ENCODE results near the gene LRRC15.
A peak's percentile ranks its signal among the peaks of the same experiment; 100 is the strongest.

Gene LRRC15

DNA sequence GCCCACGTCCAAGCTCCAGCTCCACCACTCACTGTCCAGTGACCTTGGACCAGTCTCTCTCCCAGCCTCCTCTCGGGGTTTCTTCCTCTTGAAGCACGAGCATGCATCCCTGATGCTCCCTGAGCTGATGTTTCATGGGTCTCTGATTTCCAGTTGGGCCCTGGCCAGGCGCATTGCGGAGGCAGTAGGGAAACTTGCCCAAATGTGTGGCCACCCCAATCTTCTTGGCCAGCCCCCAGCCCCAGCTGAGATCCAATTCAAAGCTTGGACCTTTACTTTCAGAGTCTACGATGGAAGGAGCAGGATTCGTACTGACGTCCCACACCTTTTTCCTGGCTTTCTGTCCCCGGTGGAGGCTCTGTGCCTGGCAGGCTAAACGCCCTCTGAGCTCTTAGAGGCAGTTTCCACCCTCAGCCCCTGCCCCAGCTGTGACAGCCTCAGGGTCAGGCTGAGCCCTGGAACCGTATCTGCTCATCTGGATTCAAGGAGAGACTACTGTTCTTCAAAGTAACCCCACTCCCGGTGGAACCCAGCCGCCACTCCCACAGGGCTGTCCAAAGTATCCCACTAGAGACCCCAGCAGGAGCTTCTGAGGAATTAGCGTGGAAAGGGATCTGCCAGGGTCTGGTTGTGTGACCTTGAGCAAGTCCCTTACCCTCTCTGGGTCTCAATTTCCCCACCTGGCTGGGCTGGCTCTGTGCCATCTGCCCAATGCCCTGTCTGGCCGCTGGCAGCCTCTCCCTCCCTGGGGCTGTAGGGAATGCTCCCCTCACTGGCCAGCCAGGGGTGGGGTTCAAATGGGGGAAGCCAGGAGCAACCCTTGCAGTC lies 55.8 kb downstream of the LRRC15 start:
- no peak for DNase-seq

DNA sequence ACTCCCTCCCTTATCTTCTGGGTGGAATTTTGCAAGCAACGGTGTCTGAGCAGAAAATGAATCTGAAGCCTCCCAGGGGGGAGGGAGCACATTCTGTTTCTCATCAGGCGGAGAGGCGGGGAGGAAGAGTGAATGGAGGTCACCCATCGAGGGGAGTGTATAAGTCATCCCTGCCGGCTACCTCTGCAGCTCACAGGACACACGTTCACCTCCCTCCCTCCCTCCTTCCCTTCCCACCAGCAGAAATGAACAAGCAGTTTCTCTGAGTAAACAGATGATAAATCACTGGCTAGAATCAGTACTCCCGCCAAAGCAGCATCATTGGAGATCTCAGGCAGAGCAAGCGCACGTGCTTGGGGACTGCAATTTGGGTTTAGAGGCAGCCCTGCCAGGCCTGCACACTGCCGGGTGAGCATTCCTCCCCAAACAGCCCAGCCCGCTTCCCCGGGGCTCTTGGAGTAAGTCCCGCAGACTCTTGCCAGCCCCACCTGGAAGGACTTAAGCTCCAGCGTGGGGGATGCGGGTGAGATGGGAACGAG lies 56.7 kb downstream of the LRRC15 start:
- no peak for DNase-seq

DNA sequence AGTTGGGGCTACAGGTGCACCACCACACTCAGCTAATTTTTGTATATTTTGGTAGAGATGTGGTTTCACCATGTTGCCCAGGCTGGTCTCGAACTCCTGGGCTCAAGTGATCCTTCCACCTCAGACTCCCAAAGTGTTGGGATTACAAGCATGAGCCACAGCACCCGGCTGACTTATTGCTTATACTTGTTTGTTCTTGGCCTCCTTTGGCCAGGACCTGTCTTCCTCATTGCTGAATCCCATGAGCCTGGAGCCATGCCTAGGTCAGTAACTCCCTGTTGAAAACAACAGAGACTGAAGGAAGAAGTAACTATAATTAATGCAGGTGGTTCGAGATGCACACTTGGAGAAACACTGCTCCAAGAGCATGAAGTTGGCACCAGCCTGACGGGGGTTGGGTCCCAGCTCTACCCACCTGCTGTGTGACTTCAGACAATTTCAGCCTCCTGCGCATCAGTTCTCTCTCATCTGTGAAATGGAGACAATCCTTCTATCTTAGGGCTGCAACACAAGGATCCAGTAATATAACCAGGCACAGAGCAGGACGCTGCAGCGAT lies 57.3 kb downstream of the LRRC15 start:
- DNase-seq, result no peak

DNA sequence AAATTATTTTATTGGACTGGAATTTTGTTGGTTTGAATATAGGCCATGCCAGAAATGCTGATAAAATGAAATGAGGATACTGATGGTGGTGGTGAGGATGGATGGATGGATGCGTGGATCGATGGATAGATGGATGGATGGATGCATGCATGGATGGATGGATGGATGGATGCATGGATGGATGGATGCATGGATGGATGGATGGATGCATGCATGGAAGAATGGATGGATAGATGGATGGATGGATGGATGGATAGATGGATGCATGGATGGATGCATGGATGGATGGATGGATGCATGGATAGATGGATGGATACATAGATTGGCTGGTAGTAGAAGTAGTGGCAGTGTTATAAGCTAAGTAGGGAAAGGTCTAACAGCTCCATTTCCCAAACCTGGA lies 58.5 kb downstream of the LRRC15 start:
- DNase-seq, result no peak

DNA sequence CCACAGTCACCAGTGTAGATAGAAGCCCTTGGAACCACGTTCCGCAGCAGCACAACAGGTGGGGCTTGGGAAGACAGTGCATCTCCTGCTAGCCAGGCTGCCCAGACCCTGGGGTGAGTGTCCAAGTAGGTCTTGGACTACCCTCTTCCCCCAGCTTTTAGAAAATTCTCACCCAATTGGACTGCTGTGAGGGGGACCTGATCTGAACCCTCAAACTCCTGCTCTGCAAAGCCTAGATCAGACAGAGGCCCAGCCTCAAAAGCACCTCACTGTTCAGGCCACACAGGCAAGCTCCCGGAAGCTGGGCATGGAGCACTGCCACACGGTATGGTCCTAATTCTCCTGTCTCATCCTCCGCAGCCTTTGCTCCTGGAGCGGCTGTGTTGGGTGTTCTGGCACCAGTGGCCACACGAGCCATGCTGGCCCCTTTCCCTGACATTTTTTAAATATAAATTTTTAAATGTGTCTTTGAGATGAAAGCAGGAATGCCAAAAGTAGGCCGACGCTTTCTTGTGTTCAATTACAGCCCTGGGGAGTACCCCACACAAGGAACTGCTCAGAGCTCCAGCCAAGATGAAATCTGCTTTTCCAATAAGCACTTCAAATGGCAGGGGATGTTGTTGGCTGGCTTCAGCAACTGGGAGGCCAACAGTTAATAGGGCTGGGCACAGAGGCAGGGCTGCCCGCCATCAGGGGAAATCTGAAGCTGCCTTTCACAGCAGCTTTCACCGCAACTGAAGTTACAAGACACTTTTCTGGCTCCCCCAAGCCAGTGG lies 59.3 kb downstream of the LRRC15 start:
- DNase-seq, result no peak

DNA sequence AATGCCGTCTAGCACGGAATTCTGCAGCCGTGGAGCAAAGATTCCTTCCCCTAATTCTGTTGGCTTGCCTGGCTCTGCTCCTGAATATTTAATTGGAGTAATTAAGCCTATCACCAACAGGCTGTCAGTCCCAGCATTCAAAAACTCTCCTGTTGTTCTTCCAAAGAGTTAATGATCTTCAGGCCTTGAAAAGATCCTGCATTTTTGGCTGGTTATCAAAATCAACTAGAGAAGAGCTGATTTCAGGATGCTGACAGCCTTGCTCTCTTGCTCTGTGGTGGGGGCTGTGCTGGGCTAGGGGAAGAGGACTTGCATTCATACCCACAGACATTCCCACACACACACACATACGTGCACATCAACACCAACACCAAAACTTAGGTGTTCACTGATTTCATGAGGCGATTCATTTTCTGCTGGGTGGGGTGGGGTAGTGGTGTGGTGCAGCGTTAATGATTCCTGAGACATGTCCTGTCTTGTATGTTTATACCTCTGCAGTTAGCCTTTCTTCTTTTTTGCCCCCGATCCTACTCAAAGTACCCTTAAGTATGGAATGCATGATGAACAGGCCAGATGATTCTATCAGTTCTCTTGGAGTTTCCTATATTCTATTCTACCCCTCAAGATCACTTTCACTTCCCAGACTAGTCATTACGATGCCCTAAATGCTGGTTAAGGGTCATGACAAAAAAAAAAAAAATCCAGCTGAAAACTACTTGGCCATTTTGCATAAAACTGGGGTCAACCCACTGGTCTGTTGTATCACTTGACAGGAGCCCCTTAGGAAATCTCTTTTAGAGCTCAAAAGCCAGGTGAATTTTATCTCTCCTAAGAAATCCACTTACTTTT lies 60.7 kb downstream of the LRRC15 start:
- DNase-seq, result no peak

DNA sequence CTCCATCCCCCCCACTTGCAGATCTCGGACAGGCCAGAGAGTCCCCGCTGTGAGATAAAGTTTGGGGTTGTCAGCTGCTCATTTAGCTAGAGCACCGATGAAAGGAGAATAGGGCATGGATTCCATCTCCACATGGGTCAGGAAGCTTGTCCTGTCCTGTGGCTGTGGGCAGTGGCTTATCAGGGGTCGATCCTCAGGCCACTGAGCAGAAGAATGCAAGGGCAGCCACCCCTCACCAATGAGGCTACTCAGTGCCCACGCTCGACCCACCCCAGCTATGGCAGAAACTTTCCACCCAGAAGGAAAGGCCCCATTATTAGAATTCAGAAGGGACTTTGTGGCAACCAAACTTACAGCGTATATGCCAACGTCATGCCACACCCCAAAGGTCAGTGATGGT lies 61.7 kb downstream of the LRRC15 start:
- no peak for DNase-seq

DNA sequence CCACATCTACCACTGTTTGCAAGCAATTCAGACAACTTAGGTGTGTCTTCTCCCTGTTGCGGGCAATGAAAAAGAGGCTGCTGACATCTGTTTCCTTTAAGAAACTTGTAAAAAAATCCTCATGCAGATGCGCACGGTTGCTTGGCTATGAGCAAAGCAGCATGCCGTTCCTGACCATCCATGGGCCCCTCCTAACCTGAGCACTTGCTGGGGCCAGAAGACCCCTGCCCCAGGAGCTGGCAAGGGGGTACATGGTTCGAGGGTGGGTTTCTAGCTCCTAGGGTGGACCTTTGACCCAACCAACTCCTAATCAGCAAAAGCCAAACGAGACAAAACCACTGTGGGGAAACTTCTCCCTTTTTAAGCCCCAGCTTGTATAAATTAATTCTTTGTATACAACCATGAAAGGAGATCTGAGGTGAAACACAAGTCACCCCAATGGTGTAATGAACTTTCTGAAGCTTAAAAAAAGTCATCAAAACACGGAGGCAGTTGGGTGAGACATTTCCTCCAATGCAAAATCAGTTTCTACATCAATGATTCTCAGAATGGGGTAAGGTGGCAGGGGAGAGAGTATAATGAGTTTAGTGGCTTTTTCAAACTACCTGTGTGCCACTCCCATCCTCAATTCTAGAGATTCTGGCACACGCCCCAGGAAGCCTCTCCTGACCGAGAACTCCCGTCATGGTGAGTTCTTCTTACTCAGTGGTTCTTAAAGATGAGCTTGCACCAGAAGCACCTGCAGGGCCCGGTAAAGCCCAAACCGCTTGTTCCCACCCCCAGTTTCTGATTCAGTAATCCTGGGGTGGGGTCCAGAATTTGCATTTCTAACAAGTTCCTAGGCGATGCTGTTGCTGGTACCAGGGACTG lies 62.5 kb downstream of the LRRC15 start:
- peak; percentile 39 for DNase-seq

DNA sequence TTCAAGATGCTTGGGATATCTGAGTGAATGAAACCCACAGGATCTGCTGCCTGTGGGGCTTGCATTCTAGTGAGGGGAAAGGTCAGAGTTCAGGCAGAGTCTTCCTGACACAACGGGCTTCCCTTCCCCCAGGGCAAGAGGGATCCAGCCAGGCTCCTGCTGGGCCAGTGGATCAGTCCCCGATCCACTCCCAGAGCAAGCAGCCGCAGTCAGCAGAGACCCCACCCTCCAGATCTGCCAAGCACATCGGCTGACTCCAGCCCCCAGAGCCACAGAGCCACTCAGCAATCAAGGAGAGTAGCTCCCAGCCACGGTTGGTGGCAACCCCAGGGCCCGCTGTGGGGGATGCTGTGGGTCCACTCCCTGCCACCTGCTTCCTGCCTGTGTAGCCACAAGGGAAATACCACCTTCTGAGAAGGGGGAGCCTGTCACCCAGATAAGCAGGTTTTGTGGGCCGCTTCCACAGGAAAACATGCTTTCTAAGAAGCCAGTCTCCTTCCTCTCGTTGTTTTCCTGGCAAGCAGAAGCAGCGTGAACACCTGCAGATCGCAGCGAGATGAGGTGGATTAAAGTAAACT lies 63.3 kb downstream of the LRRC15 start:
- no peak for DNase-seq

DNA sequence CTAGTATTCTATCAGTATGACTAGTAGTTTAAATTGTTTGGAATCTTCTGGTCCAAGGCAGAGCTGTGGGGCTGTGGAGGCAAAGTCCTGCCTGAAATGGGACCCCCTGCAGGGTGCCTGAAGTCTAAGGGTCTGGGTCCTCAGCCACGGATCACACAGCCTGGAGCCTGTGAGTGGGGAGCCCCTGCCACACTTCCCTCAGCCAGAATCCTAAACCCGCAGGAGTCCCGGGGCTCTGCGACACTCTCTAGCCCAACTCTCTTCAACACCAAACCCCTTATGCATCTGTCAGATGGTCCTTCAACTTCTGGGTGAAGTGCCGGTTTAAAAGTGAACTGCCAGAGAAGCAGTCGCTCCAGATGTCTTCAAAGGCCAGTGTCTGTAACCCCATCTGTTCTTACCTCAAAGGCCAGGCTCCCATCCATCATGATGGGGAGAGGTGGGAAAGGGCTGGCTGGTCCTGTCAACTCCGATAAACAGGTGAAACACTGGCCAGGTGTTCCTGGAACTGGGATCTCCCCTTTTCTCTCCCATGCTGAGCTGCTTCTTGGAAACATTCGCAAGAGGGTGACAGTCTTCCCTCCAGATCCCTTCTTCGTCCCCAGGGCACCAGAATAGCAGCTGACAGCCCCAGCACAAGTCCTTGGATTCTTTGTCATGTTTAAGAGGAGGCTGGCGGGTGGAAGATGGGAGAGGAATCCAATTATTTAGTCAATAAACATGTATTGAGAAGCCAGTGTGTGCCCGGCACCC lies 64.0 kb downstream of the LRRC15 start:
- DNase-seq, result no peak

Data from NCI-H2171 (cell line).